ENCODE results near the gene SDHC. TPM values are rescaled to one million over a fixed set of nuclear protein-coding genes. Genes with fewer than 3 reads are reported as not detected.

Gene SDHC
- total RNA-seq, 1 experiment from 2014 or later: 192 TPM

DNA sequence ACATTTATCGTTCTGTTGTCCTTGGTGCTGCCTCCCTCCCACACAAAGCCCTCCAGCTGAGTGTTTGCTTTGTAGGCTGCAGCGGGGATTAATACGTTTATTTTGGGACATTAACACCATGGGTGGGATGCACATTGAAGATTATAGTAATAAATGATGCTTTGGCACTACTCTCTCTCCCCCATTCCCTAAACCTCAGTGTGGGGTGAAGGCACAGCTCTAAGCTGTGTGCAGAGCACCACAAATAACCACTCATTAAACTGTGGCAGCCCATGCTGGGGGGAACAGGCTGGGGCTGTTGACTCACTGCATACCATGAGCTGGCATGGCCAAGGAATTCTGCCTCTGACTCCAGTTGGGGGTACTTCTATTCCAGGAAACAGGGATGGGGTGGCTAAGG lies 48.0 kb upstream of the SDHC start:
- no peak overlapping the region for H2AFZ ChIP-seq (ENCODE audit: low read depth, low read length, poor library complexity, severe bottlenecking)

DNA sequence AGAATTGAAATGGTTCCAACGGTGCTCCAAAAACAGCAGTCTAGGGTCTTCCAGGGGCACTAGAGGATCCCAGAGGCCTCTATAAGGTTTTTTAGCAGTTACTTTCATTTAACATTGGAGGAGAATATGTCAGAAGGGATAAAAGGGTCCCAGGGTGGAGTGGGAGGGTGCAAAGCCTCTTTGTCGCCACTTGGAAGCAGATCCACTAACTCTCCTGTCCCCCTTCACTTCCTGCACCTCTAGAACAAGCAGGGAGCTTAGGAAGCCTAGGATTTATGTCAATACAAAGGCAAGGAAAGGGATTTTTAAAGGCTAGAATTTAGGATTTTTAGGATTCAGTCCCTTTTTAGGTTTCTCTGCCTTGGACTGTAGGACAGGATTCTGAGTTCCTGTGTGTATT lies 47.3 kb upstream of the SDHC start:
- POLR2A ChIA-PET: no interaction called here
- no peaks in the 10 kb centered on the region for H3K27me3 ChIP-seq (ENCODE audit: insufficient read depth, low read length)
- TF ChIP-seq POLR2A (IDR thresholded peaks at IDR 0.05; ENCODE audit: borderline replicate concordance, extremely low read depth, insufficient read depth, insufficient read length): no peak
- TF ChIP-seq, protein P1, sequence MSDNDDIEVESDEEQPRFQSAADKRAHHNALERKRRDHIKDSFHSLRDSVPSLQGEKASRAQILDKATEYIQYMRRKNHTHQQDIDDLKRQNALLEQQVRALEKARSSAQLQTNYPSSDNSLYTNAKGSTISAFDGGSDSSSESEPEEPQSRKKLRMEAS (IDR thresholded peaks at IDR 0.05): no peak
- TF ChIP-seq, protein P2, sequence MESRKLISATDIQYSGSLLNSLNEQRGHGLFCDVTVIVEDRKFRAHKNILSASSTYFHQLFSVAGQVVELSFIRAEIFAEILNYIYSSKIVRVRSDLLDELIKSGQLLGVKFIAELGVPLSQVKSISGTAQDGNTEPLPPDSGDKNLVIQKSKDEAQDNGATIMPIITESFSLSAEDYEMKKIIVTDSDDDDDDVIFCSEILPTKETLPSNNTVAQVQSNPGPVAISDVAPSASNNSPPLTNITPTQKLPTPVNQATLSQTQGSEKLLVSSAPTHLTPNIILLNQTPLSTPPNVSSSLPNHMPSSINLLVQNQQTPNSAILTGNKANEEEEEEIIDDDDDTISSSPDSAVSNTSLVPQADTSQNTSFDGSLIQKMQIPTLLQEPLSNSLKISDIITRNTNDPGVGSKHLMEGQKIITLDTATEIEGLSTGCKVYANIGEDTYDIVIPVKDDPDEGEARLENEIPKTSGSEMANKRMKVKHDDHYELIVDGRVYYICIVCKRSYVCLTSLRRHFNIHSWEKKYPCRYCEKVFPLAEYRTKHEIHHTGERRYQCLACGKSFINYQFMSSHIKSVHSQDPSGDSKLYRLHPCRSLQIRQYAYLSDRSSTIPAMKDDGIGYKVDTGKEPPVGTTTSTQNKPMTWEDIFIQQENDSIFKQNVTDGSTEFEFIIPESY (IDR thresholded peaks at IDR 0.05; ENCODE audit: extremely low read depth, insufficient replicate concordance, low read length): no peak
- no peak for TF ChIP-seq EGR1 (IDR thresholded peaks at IDR 0.05; ENCODE audit: low read depth)
- TF ChIP-seq ELF1 (IDR thresholded peaks at IDR 0.05; ENCODE audit: borderline replicate concordance, low read depth): no peak
- no peak for TF ChIP-seq SRF (IDR thresholded peaks at IDR 0.05; ENCODE audit: low read depth)
- TF ChIP-seq CBX3 (IDR thresholded peaks at IDR 0.05; ENCODE audit: low read depth): no peak
- TF ChIP-seq EZH2 (IDR thresholded peaks at IDR 0.05): no peak
- no peak for TF ChIP-seq ZFX (IDR thresholded peaks at IDR 0.05)
- no peak for TF ChIP-seq TCF7L2 (IDR thresholded peaks at IDR 0.05; ENCODE audit: borderline replicate concordance, extremely low read depth, insufficient read depth, insufficient read length)
- no peak for TF ChIP-seq YY1 (IDR thresholded peaks at IDR 0.05; ENCODE audit: extremely low read depth, insufficient replicate concordance, low read depth, low read length)

More for the DNA sequence above, 48.0 kb upstream of the SDHC start:
- no peaks in the 10 kb centered on the region for H3K36me3 ChIP-seq (ENCODE audit: control insufficient read depth in 1 of 2, insufficient read depth in 2 of 2, low read length in 2 of 2)
- ChIA-PET CTCF (no interaction called here), RAD21 (ENCODE audit: low non-redundant PET in 1 of 2, low total read pairs in 2 of 2, uncharacterized antibody in 2 of 2, unreplicated experiment in 2 of 2) (no interaction called here), POLR2A (no interaction called here)
- no peak overlapping the region for H3K4me3 ChIP-seq (replicated peaks in 1 of 2; ENCODE audit: low read depth in 1 of 2, low read length in 2 of 2)
- BruUV-seq (replicated peaks): no TSS peak
- no peaks in the 10 kb centered on the region for H4K20me1 ChIP-seq (ENCODE audit: insufficient read depth)
- H3K9ac ChIP-seq (ENCODE audit: low read length): no peak overlapping the region
- ATAC-seq (no peak), DNase-seq (ENCODE audit: low read depth, low spot score) (no peak)
- H3K9me3 ChIP-seq (ENCODE audit: control insufficient read depth in 1 of 2, insufficient read depth in 1 of 2, low read depth in 1 of 2, low read length in 2 of 2): no peaks in the 10 kb centered on the region
- H3K79me2 ChIP-seq (ENCODE audit: insufficient read depth, low read length): no peaks in the 10 kb centered on the region
- TF ChIP-seq CEBPB (IDR thresholded peaks at IDR 0.05; ENCODE audit: low read depth) (no peak), ZNF274 (IDR thresholded peaks at IDR 0.05; ENCODE audit: low read depth, low read length) (no peak), FOSL1 (IDR thresholded peaks at IDR 0.05; ENCODE audit: low read depth) (no peak), CBX3 (IDR thresholded peaks at IDR 0.05; ENCODE audit: low read depth) (no peak), ELF1 (IDR thresholded peaks at IDR 0.05; ENCODE audit: borderline replicate concordance, low read depth) (no peak), YY1 (IDR thresholded peaks at IDR 0.05; ENCODE audit: extremely low read depth, insufficient replicate concordance, low read depth, low read length) (no peak), JUND (IDR thresholded peaks at IDR 0.05) (no peak), ZFX (IDR thresholded peaks at IDR 0.05) (no peak), EZH2phosphoT487 (IDR thresholded peaks at IDR 0.05; ENCODE audit: borderline replicate concordance) (no peak), POLR2AphosphoS5 (IDR thresholded peaks at IDR 0.05; ENCODE audit: low read depth, low read length) (no peak)
- TF ChIP-seq, protein P2 (IDR thresholded peaks at IDR 0.05; ENCODE audit: extremely low read depth, insufficient replicate concordance, low read length): no peak
- TF ChIP-seq, protein P1 (IDR thresholded peaks at IDR 0.05): no peak
- H3K27me3 ChIP-seq (ENCODE audit: insufficient read depth, low read length): peaks cover 1% of the 10 kb centered on the region
- intact Hi-C loops (cut with micrococcal nuclease): no loop called here
- H3K9me2 ChIP-seq (ENCODE audit: insufficient read depth): no peaks in the 10 kb centered on the region
- H3K4me2 ChIP-seq (ENCODE audit: low read length): no peak overlapping the region
- H3K4me1 ChIP-seq (ENCODE audit: control insufficient read depth in 1 of 2, insufficient read depth in 2 of 2, low read length in 2 of 2): peaks cover 0 to 5% of the 10 kb centered on the region in 2 experiments; a peak in 1 of 4 replicates
- no peak overlapping the region for H3K27ac ChIP-seq (ENCODE audit: low read depth, low read length)

More for the DNA sequence above, 47.3 kb upstream of the SDHC start:
- RAD21 ChIA-PET (ENCODE audit: low non-redundant PET in 1 of 2, low total read pairs in 2 of 2, uncharacterized antibody in 2 of 2, unreplicated experiment in 2 of 2): no interaction called here
- H2AFZ ChIP-seq (ENCODE audit: low read depth, low read length, poor library complexity, severe bottlenecking): no peak overlapping the region
- intact Hi-C loops (cut with micrococcal nuclease): no loop called here
- no peak for ATAC-seq
- H3K27ac ChIP-seq (ENCODE audit: low read depth, low read length): no peak overlapping the region
- no peaks in the 10 kb centered on the region for H3K36me3 ChIP-seq (ENCODE audit: control insufficient read depth in 1 of 2, insufficient read depth in 2 of 2, low read length in 2 of 2)
- no peak for DNase-seq (ENCODE audit: low read depth, low spot score)
- CTCF ChIA-PET: no interaction called here
- no peaks in the 10 kb centered on the region for H3K79me2 ChIP-seq (ENCODE audit: insufficient read depth, low read length)
- H3K9ac ChIP-seq (ENCODE audit: low read length): no peak overlapping the region
- H3K4me2 ChIP-seq (ENCODE audit: low read length): no peak overlapping the region
- BruUV-seq (replicated peaks): no TSS peak
- no peak overlapping the region for H3K4me3 ChIP-seq (replicated peaks in 1 of 2; ENCODE audit: low read depth in 1 of 2, low read length in 2 of 2)
- H3K4me1 ChIP-seq (ENCODE audit: control insufficient read depth in 1 of 2, insufficient read depth in 2 of 2, low read length in 2 of 2): peaks cover 0 to 5% of the 10 kb centered on the region in 2 experiments; a peak in 1 of 4 replicates
- H3K9me3 ChIP-seq (ENCODE audit: control insufficient read depth in 1 of 2, insufficient read depth in 1 of 2, low read depth in 1 of 2, low read length in 2 of 2): no peaks in the 10 kb centered on the region
- H4K20me1 ChIP-seq (ENCODE audit: insufficient read depth): no peaks in the 10 kb centered on the region
- H3K9me2 ChIP-seq (ENCODE audit: insufficient read depth): no peaks in the 10 kb centered on the region

All from HCT116 (cell line).